Stimulated activated CD8-positive, alpha-beta memory T cell treated with anti-CD3 and anti-CD28 coated beads, Interleukin-2, amount 100 ng/mL, for 48 hours (primary cell): ENCODE data around the gene CCDC15.
"Not testable (repeated sequence)": the region's sequence is repeated elsewhere in the genome, so short reads cannot be mapped to it uniquely, and the experiment has no call there.

Experiments
- DNase-seq, 2 donors: peaks; one replicate each; pipeline ENCODE4 v3.0.0-alpha.2; 2020; ENCODE audit warnings: low read depth in 2 of 2

Gene CCDC15

GRCh38 chr11:124941703-124942102 lies 12.3 kb upstream of the CCDC15 start:
- no peak for DNase-seq

DNA sequence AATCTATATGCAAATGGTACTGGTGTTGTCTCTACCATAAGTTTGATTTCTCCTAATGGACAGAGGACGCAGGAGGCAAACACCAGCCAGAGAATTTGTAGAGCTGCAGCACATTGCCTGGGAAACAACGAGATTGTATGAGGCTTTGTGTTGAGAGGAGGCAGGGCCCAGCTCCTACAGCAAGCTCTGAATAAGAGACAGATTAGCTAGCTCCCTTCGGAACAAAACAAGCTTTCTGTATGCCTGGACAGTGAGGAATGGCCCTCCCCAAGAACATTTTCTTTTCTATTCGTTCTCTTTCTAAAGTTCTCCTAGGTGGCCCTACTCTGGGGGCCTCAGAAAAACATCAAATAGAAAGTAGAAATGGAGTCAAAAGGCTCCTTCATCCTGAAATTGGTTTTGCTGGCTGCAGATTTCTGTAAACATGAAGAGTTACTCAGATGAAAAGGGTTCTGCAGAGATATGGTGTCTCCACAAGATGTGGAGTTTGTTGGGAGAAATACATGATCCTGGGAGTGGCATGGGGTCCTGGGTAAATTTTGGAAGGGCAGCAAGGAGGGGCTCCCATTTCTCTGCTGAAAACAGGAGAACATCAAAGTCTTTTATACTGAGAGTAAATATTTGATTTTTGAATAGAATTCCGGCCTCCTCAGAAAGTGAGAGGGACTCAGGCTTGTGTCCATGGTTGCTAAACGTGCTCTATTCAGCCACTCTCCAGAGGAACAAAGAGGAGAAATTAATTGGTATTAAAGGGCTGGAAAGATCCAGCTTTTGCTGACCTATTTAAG lies 11.3 kb upstream of the CCDC15 start:
- DNase-seq, result no peak

- no peak for DNase-seq
These were observed 10.8 kb upstream of the CCDC15 start for GRCh38 chr11:124943254-124943616.

GRCh38 chr11:124943741-124944140 lies 10.3 kb upstream of the CCDC15 start:
- DNase-seq, result no peak

GRCh38 chr11:124944565-124944964 lies 9.4 kb upstream of the CCDC15 start:
- DNase-seq, result no peak

DNA sequence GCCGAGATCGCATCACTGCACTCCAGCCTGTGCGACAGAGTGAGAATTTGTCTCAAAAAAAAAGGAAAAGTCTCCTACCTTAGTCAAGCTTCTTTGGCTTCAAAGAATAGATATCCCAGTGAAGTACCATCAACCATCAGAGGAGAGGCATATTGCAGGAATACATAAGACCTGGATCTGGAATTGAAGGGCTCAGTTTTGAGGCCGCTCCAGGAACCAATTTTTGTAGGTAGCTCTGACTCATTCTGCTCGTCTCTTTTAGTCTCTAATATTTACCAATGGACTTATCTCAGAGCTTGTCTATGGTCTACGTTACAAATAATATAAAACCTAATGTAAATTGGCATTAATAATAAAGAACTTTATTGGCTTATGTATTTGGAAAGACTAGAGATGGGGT lies 8.2 kb upstream of the CCDC15 start:
- DNase-seq, result no peak

GRCh38 chr11:124946735-124947141 lies 7.3 kb upstream of the CCDC15 start:
- DNase-seq, result no peak

GRCh38 chr11:124950601-124951330 lies 3.2 kb upstream of the CCDC15 start:
- no peak for DNase-seq

DNA sequence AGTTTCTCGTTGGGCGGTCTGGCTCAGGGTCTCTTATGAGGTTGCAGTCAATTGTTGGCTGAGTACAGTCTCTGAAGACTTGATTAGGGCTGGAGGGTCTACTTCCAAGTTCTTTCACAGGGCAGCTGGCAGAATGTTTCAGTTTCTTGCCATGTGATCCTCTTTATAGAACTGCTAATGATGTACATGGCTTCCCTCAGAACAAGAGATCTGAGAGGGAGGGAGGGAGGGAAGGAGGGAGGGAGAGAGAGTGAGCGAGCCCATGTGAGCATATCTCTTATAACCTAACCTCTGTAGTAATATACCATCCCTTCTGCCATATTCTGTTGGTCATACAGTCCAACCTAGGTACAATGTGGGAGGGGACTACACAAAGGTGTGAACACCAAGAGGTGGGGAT lies 2.7 kb upstream of the CCDC15 start:
- DNase-seq, result no peak

- no peak for DNase-seq
These were observed 571 bp downstream of the CCDC15 start for GRCh38 chr11:124954590-124954955.

- no peak for DNase-seq
These were observed 1.0 kb downstream of the CCDC15 start for GRCh38 chr11:124955035-124955434.

- no peak for DNase-seq
These were observed 8.1 kb downstream of the CCDC15 start for GRCh38 chr11:124961972-124962609.

DNA sequence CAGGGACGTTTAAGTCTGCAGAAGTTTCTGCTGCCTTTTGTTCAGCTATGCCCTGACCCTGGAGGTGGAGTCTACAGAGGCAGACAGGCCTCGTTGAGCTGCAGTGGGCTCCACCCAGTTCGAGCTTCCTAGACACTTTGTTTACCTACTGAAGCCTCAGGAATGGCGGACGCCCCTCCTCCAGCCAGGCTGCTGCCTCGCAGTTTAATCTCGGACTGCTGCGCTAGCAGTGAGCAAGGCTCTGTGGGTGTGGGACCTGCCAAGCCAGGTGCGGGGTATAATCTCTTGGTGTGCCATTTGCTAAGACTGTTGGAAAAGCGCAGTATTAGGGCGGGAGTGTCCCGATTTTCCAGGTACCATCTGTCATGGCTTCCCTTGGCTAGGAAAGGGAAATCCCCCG lies 14.2 kb downstream of the CCDC15 start:
- not testable (repeated sequence) for DNase-seq

GRCh38 chr11:124970925-124971324 lies 16.9 kb downstream of the CCDC15 start:
- no peak for DNase-seq

DNA sequence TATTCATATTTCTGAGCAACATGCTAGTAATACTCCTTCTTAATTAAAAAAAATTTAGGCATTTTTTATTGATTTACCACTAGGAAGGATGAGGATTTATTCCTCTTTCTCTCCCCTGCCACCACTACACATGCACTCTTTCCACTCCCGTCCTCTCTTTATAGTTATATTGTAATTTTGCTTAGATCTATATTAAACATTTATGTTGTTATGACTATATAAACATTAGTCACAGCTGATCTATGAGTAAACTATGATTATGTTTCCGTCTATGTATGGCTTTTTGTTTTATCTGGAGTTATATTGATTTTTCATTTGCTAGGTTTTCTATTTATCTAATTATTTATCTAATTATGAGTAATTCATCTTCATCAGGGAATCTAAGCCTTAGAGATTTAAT lies 17.8 kb downstream of the CCDC15 start:
- no peak for DNase-seq

GRCh38 chr11:124976531-124976930 lies 22.5 kb downstream of the CCDC15 start:
- no peak for DNase-seq

DNA sequence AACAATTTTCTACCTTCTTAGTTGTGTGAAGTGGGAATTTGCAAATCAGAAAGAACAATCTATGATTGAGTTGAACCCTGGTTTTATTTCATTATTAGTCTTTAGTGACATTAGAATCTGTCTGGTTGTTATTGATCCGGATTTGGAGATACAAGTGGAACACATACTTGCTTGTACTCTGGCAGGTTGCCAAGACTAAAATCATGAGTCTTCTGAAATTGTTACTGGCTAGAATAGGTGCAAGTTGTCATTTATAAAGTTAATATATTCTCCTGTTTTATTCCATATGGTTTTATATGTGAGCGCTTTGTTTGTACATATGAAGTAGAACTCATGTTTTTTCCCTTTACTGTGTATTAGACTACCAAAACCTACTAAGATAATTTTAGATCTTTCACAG lies 23.0 kb downstream of the CCDC15 start:
- no peak for DNase-seq

DNA sequence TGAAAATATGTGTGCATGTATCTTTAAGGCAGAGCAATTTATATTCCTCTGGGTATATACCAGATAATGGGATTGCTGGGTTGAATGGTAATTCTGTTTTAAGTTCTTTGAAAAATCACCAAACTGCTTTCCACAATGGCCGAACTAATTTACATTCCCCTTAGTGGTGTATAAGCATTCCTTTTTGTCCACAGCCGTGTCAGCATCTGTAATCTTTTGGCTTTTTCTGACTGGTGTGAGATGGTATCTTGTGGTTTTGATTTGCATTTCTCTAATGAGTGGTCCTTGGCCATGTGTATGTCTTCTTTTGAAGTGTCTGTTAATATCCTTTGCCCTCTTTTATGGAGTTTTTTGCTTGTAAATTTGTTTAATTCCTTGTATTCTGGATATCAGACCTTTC lies 24.3 kb downstream of the CCDC15 start:
- DNase-seq, result no peak

GRCh38 chr11:124982043-124982442 lies 28.0 kb downstream of the CCDC15 start:
- no peak for DNase-seq

DNA sequence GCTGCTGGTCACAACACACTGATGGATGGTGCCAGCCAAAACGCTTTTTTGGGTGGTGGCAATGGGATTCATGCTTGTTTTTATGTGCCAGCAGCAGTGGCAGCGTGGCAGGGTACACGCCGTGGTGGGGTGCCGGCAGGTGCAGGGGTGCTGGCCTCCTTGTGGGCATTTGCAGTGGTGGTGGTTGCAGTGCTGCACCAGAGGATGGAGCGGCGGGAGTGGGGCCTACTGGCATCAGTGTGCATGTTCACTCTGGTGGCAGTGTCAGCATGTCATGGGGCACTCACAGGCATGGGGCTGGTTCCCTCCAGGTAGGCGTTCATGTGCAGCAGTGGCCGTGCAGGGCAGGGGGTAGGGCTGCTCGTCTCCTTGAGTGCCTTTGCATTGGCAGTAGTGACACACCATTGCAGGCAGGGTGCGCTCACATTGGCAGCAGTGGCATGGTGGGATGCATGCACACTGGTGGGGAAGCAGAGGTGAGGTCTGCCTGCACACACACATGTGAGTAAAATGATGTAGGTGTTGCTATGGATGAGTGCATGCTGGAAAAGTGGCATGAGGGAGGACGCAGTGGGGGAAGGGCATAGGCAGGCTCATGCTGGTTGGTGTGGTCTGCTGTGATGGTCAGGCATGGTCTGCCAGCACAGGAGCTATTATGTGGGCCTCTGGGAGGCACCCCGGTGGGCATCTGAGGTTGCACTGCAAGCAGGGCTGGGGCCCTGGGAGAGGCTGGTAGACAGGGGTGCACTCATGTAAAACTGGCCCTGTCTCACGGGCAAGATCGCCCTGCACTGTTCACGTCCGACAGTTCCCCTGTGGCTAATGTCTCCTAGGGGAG lies 29.9 kb downstream of the CCDC15 start:
- DNase-seq, result no peak

DNA sequence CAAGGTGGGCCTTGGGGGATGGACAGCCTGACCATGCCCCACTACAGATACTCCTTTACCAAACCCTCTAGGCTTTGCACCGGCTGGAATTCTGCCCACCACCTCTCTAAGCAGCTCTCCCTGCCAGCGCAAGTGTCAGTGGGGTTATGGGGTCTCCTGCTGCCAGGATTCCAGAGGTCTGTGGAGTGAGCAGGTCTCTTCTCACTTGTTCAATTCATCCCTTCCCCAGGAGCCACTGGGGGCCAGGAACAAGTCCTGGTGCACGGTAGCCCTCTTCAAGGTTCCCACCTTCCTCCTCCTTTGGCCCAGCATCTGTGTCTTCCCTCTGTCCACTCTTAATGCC lies 30.5 kb downstream of the CCDC15 start:
- no peak for DNase-seq

GRCh38 chr11:124987096-124987495 lies 33.1 kb downstream of the CCDC15 start:
- no peak for DNase-seq
